DMS53 treated with DMSO at 0.1 percent for 48 hours (cell line): ENCODE data around the gene SLC25A13.
"Not testable (repeated sequence)": the region's sequence is repeated elsewhere in the genome, so short reads cannot be mapped to it uniquely, and the experiment has no call there.

Experiments used
- DNase-seq: peaks from one replicate; lab custom pipeline; 2025; ENCODE audit not compliant: unreplicated experiment; lab: John Stamatoyannopoulos, UW

Gene SLC25A13

GRCh38 chr7:96174812-96175211 lies 147.1 kb downstream of the SLC25A13 start:
- peak; percentile 25 for DNase-seq

- DNase-seq: no peak
These were observed 148.1 kb downstream of the SLC25A13 start for GRCh38 chr7:96173781-96174180.

- no peak for DNase-seq
These were observed 152.5 kb downstream of the SLC25A13 start for GRCh38 chr7:96169439-96169838.

- DNase-seq: no peak
These were observed 154.5 kb downstream of the SLC25A13 start for GRCh38 chr7:96167424-96167823.

- DNase-seq: no peak
These were observed 160.0 kb downstream of the SLC25A13 start for GRCh38 chr7:96161897-96162296.

GRCh38 chr7:96157856-96158255 lies 164.0 kb downstream of the SLC25A13 start:
- no peak for DNase-seq

GRCh38 chr7:96154506-96154905 lies 167.4 kb downstream of the SLC25A13 start:
- not testable (repeated sequence) for DNase-seq

- DNase-seq: no peak
These were observed 169.2 kb downstream of the SLC25A13 start for GRCh38 chr7:96152706-96153105.

GRCh38 chr7:96151889-96152288 lies 170.0 kb downstream of the SLC25A13 start:
- DNase-seq: no peak

- no peak for DNase-seq
These were observed 177.7 kb downstream of the SLC25A13 start for GRCh38 chr7:96144260-96144526.

- DNase-seq: no peak
These were observed 178.2 kb downstream of the SLC25A13 start for GRCh38 chr7:96143495-96144259.

- DNase-seq: no peak
These were observed 185.2 kb downstream of the SLC25A13 start for GRCh38 chr7:96136600-96137239.

GRCh38 chr7:96135241-96135640 lies 186.7 kb downstream of the SLC25A13 start:
- DNase-seq: no peak

GRCh38 chr7:96131525-96131924 lies 190.4 kb downstream of the SLC25A13 start:
- DNase-seq: no peak

- no peak for DNase-seq
These were observed 194.2 kb downstream of the SLC25A13 start for GRCh38 chr7:96127746-96128145.

- DNase-seq: peak; percentile 13
These were observed 195.5 kb downstream of the SLC25A13 start for GRCh38 chr7:96126382-96126781.

- no peak for DNase-seq
These were observed 199.2 kb downstream of the SLC25A13 start for GRCh38 chr7:96122746-96123145.

GRCh38 chr7:96121752-96122151 lies 200.1 kb downstream of the SLC25A13 start:
- DNase-seq: no peak

GRCh38 chr7:96120445-96121225 lies 201.3 kb downstream of the SLC25A13 start:
- no peak for DNase-seq

- DNase-seq: no peak
These were observed 203.4 kb downstream of the SLC25A13 start for GRCh38 chr7:96118449-96119001.

GRCh38 chr7:96116173-96116572 lies 205.7 kb downstream of the SLC25A13 start:
- no peak for DNase-seq

- DNase-seq: no peak
These were observed 207.7 kb downstream of the SLC25A13 start for GRCh38 chr7:96114190-96114589.
